Gastroesophageal sphincter (tissue), 4 donors: Measurements from ENCODE around the gene KPNA1. TPM values are rescaled to one million over a fixed set of nuclear protein-coding genes. Genes with fewer than 3 reads are reported as not detected.
"Not testable (repeated sequence)": the region's sequence is repeated elsewhere in the genome, so short reads cannot be mapped to it uniquely, and the experiment has no call there.

Source experiments
- ATAC-seq: fragments of 150-250 bp; one replicate; pipeline ENCODE4 v1.9.1; 2016; ENCODE audit warnings: mild to moderate bottlenecking, moderate library complexity
- H3K27ac ChIP-seq, 4 donors: fragments of 200-600 bp; sonication (generic) in 3 of 4; 1 replicate in 3 of 4; 2 replicates in 1 of 4; pipeline ENCODE4 v1.5.1; 2016 to 2019
- H3K27me3 ChIP-seq: fragments of 200-600 bp; sonication (generic); one replicate; pipeline ENCODE4 v1.5.1; 2019
- H3K36me3 ChIP-seq, 2 donors: fragments of 200-600 bp; sonication (generic); one replicate each; pipeline ENCODE4 v1.5.1; 2019; ENCODE audit warnings: control low read depth in 1 of 2
- H3K4me1 ChIP-seq, 3 donors: fragments of 200-600 bp; sonication (generic); 1 replicate in 2 of 3; 2 replicates in 1 of 3; pipeline ENCODE4 v1.5.1; 2016 to 2019; ENCODE audit warnings: control low read depth in 2 of 3
- H3K4me3 ChIP-seq, 2 donors: fragments of 200-600 bp; sonication (generic); one replicate each; pipeline ENCODE4 v1.5.1; 2019; ENCODE audit warnings: mild to moderate bottlenecking in 1 of 2, moderate library complexity in 1 of 2
- H3K9me3 ChIP-seq, 3 donors: fragments of 200-600 bp; sonication (generic); one replicate each; pipeline ENCODE4 v1.5.1; 2017 to 2019; ENCODE audit warnings: control low read depth in 2 of 3
- EP300 ChIP-seq: sonication (generic); formaldehyde crosslinking; IDR thresholded peaks from one replicate; pipeline ENCODE4 v1.6.1; 2017; ENCODE audit warnings: antibody characterized with exemption, mild to moderate bottlenecking
- POLR2A ChIP-seq, 2 donors: fragments of 450-650 bp; IDR thresholded peaks; one replicate each; pipeline ENCODE4 v1.6.1; 2017; ENCODE audit warnings: antibody characterized with exemption in 2 of 2, mild to moderate bottlenecking in 2 of 2, moderate library complexity in 1 of 2
- POLR2AphosphoS5 ChIP-seq: sonication (generic); formaldehyde crosslinking; IDR thresholded peaks from one replicate; pipeline ENCODE4 v1.6.1; 2017; ENCODE audit warnings: antibody characterized with exemption
- WGBS, 2 donors: methylation state at CpG; one replicate each; pipeline ENCODE4 v1.1.5; 2018; ENCODE audit warnings: low coverage in 1 of 2; 5-methylcytosine and 5-hydroxymethylcytosine counted together
- total RNA-seq, 4 donors: library from RNA; depleted of rRNA; stranded (reverse); fragments of >200 nt; gene quantifications; one replicate each; pipeline ENCODE4 v1.1.0, GENCODE V29; 2016
- TF ChIP-seq, protein P1 (sequence below), 4 experiments: fragments of 200-600 bp in 2 of 4; fragments of 450-650 bp in 2 of 4; sonication (generic) in 1 of 4; IDR thresholded peaks; one replicate each; pipeline ENCODE4 v1.5.1; 2017 to 2019; ENCODE audit warnings: antibody characterized with exemption in 4 of 4, mild to moderate bottlenecking in 2 of 4, moderate library complexity in 2 of 4

Gene KPNA1
- total RNA-seq, 4 donors from 2014 or later: 39.8 to 61.3 (median 41.3) TPM

DNA sequence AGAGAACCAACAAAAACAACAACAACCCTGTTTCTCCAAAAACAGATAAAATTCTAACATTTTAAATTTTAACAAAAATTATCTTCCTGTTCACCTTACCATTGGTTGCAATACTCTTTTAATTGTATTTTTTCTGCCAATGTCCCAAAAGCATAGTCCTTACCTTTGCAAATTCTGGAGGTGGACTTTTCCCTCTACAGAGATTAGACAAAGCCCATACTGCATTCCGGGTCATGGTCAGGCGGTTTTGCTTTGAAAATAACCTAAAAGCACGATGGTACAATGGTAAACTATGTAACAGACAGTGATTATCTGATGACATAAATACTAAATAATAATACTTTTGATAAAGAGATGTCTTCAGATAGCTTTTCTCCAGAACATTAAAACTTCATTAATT lies 63.4 kb downstream of the KPNA1 start:
- no peak for TF ChIP-seq POLR2A (IDR thresholded peaks at IDR 0.05)
- no peak for TF ChIP-seq EP300
- TF ChIP-seq, protein P1, sequence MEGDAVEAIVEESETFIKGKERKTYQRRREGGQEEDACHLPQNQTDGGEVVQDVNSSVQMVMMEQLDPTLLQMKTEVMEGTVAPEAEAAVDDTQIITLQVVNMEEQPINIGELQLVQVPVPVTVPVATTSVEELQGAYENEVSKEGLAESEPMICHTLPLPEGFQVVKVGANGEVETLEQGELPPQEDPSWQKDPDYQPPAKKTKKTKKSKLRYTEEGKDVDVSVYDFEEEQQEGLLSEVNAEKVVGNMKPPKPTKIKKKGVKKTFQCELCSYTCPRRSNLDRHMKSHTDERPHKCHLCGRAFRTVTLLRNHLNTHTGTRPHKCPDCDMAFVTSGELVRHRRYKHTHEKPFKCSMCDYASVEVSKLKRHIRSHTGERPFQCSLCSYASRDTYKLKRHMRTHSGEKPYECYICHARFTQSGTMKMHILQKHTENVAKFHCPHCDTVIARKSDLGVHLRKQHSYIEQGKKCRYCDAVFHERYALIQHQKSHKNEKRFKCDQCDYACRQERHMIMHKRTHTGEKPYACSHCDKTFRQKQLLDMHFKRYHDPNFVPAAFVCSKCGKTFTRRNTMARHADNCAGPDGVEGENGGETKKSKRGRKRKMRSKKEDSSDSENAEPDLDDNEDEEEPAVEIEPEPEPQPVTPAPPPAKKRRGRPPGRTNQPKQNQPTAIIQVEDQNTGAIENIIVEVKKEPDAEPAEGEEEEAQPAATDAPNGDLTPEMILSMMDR (IDR thresholded peaks at IDR 0.05): no peak
- TF ChIP-seq POLR2AphosphoS5: no peak
- Histone ChIP-seq H3K9me3 (no peaks in the 10 kb centered on the region), H3K4me3 (no peak overlapping the region), H3K27me3 (no peaks in the 10 kb centered on the region), H3K27ac (no peak overlapping the region), H3K36me3 (peaks cover 0 to 77% of the 10 kb centered on the region in 2 donors), H3K4me1 (no peaks in the 10 kb centered on the region)
- ATAC-seq: no peak
- 73 to 80% methylated on average over 2 to 3 of the region's 3 CpGs for WGBS, 2 donors

DNA sequence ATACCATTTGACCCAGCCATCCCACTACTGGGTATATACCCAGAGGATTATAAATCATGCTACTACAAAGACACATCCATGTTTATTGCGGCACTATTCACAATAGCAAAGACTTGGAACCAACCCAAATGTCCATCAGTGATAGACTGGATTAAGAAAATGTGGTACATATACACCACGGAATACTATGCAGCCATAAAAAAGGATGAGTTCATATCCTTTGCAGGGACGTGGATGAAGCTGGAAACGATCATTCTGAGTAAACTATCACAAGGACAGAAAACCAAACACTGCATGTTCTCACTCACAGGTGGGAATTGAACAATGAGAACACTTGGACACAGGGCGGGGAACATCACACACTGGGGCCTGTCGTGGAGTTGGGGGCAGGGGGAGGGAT lies 66.5 kb downstream of the KPNA1 start:
- H3K4me3 ChIP-seq, H3K27ac ChIP-seq, H3K9me3 ChIP-seq, ATAC-seq, H3K4me1 ChIP-seq, H3K27me3 ChIP-seq: not testable (repeated sequence)
- H3K36me3 ChIP-seq: peaks cover 0 to 92% of the 10 kb centered on the region in 2 donors
- 97 to 100% methylated on average over 4 to 5 of the region's 6 CpGs for WGBS, 2 donors

DNA sequence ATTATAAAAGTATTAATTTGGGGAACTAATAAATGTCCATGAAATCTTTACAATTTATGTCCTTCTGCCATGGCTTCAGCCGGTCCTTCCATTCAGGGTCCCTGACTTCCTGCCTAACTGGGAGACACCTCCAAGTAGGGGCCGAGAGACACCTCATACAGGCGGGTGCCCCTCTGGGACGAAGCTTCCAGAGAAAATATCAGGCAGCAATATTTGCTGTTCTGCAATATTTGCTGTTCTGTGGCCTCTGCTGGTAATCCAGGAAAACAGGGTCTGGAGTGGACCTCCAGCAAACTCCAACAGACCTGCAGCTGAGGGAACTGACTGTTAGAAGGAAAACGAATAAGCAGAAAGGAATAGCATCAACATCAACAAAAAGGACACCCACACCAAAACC lies 70.2 kb downstream of the KPNA1 start:
- 92 to 100% methylated on average over 2 to 5 of the region's 5 CpGs for WGBS, 2 donors
- H3K4me1 ChIP-seq, H3K9me3 ChIP-seq, ATAC-seq, H3K27me3 ChIP-seq, H3K4me3 ChIP-seq, H3K27ac ChIP-seq: not testable (repeated sequence)
- peaks cover under 1 to 92% of the 10 kb centered on the region in 2 donors for H3K36me3 ChIP-seq

GRCh38 chr3:122443762-122444490 lies 70.8 kb downstream of the KPNA1 start:
- WGBS, 2 donors: 96% methylated on average over 5 to 10 of the region's 11 CpGs
- not testable (repeated sequence) for H3K27ac ChIP-seq, H3K4me1 ChIP-seq, H3K27me3 ChIP-seq, H3K4me3 ChIP-seq, H3K9me3 ChIP-seq, ATAC-seq
- peaks cover 3 to 92% of the 10 kb centered on the region in 2 donors for H3K36me3 ChIP-seq

DNA sequence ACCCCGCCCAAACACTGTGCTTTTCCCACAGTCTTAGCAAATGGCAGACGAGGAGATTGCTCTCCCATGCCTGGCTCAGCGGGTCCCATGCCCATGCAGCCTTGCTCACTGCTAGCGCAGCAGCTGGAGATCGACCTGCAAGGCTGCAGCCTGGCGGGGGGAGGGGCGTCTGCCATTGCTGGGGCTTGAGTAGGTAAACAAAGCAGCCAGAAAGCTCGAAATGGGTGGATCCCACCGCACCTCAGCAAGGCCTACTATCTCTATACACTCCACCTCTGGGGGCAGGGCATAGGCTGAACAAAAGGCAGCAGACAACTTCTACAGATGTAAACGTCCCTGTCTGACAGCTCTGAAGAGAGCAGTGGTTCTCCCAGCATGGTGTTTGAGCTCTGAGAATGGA lies 71.6 kb downstream of the KPNA1 start:
- TF ChIP-seq POLR2AphosphoS5 (no peak), POLR2A (IDR thresholded peaks at IDR 0.05) (no peak), EP300 (no peak)
- TF ChIP-seq, protein P1 (IDR thresholded peaks at IDR 0.05): no peak
- Histone ChIP-seq H3K9me3 (peaks cover 0 to 6% (median 0%) of the 10 kb centered on the region in 3 donors), H3K27ac (no peak overlapping the region), H3K4me3 (no peak overlapping the region), H3K4me1 (no peaks in the 10 kb centered on the region), H3K36me3 (peaks cover 3 to 92% of the 10 kb centered on the region in 2 donors), H3K27me3 (no peaks in the 10 kb centered on the region)
- 33% methylated on average over 1 of the region's 10 CpGs; no CpG with 5 or more reads in 1 of the 2 donors for WGBS, 2 donors
- no peak for ATAC-seq

GRCh38 chr3:122435950-122436349 lies 78.8 kb downstream of the KPNA1 start:
- H3K36me3 ChIP-seq: peaks cover 3 to 90% of the 10 kb centered on the region in 2 donors
- 93 to 96% methylated on average over 9 of the region's 9 CpGs for WGBS, 2 donors

More at GRCh38 chr3:122435950-122436349, 78.8 kb downstream of the KPNA1 start:
- Histone ChIP-seq H3K27me3 (no peaks in the 10 kb centered on the region), H3K27ac (no peak overlapping the region), H3K4me3 (no peak overlapping the region), H3K4me1 (no peaks in the 10 kb centered on the region), H3K9me3 (no peaks in the 10 kb centered on the region)
- no peak for TF ChIP-seq POLR2AphosphoS5
- TF ChIP-seq EP300: no peak
- no peak for TF ChIP-seq POLR2A (IDR thresholded peaks at IDR 0.05)
- TF ChIP-seq, protein P1 (IDR thresholded peaks at IDR 0.05): no peak
- no peak for ATAC-seq
